ENCODE data around the gene TRMO.

DNA sequence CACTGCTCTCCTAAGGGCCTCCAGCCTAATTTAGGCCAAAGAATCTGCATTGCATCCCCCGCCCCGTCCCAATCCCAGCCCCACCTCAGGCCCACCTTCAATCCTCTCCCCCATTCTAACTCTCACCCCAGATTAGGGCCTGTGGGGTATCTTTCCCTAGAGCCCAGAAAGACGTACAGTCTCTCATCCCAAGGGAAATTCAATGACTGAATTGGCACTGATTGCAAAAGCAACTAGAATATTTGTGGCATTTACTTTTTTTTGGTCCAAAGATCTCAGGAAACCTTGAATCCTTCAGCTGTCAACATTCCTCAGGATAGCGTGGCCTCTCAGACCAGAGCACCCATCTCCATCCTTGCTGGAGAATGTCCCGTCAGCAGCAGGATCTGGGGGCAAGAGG, 30.6 kb downstream of the TRMO start:
- TF ChIP-seq, protein P1, sequence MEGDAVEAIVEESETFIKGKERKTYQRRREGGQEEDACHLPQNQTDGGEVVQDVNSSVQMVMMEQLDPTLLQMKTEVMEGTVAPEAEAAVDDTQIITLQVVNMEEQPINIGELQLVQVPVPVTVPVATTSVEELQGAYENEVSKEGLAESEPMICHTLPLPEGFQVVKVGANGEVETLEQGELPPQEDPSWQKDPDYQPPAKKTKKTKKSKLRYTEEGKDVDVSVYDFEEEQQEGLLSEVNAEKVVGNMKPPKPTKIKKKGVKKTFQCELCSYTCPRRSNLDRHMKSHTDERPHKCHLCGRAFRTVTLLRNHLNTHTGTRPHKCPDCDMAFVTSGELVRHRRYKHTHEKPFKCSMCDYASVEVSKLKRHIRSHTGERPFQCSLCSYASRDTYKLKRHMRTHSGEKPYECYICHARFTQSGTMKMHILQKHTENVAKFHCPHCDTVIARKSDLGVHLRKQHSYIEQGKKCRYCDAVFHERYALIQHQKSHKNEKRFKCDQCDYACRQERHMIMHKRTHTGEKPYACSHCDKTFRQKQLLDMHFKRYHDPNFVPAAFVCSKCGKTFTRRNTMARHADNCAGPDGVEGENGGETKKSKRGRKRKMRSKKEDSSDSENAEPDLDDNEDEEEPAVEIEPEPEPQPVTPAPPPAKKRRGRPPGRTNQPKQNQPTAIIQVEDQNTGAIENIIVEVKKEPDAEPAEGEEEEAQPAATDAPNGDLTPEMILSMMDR (IDR thresholded peaks at IDR 0.05), result no peak
- no peak for TF ChIP-seq ZFX (IDR thresholded peaks at IDR 0.05; ENCODE audit: borderline replicate concordance)

Data from 22Rv1 (cell line).